Stomach smooth muscle (tissue), 2 donors: Measurements from ENCODE around the gene ARL15.

Experiments used
- H3K27ac ChIP-seq: one replicate; pipeline ENCODE4 v1.7.0; 2013; ENCODE audit warnings: mild to moderate bottlenecking, low read length, inconsistent platforms
- H3K27me3 ChIP-seq, 2 donors: one replicate each; pipeline ENCODE4 v1.7.0; 2013; ENCODE audit warnings: low read length in 2 of 2; ENCODE audit not compliant: insufficient read depth in 2 of 2, control insufficient read depth in 1 of 2
- H3K36me3 ChIP-seq, 2 donors: one replicate each; pipeline ENCODE4 v1.7.0; 2013; ENCODE audit warnings: low read length in 2 of 2; ENCODE audit not compliant: control insufficient read depth in 2 of 2, insufficient read depth in 2 of 2
- H3K4me1 ChIP-seq: one replicate; pipeline ENCODE4 v1.7.0; 2013; ENCODE audit warnings: low read length; ENCODE audit not compliant: control insufficient read depth, insufficient read depth
- H3K4me3 ChIP-seq, 2 donors: one replicate each; pipeline ENCODE4 v1.7.0; 2013; ENCODE audit warnings: low read length in 2 of 2
- H3K9ac ChIP-seq, 2 donors: one replicate each; pipeline ENCODE4 v1.7.0; 2013; ENCODE audit warnings: low read length in 2 of 2, mild to moderate bottlenecking in 1 of 2
- H3K9me3 ChIP-seq, 2 donors: one replicate each; pipeline ENCODE4 v1.7.0; 2013; ENCODE audit warnings: low read length in 2 of 2; ENCODE audit not compliant: control insufficient read depth in 2 of 2
- donor health status: healthy.
- donor health status: Pancreatic carcinoma.

The ARL15 gene

DNA sequence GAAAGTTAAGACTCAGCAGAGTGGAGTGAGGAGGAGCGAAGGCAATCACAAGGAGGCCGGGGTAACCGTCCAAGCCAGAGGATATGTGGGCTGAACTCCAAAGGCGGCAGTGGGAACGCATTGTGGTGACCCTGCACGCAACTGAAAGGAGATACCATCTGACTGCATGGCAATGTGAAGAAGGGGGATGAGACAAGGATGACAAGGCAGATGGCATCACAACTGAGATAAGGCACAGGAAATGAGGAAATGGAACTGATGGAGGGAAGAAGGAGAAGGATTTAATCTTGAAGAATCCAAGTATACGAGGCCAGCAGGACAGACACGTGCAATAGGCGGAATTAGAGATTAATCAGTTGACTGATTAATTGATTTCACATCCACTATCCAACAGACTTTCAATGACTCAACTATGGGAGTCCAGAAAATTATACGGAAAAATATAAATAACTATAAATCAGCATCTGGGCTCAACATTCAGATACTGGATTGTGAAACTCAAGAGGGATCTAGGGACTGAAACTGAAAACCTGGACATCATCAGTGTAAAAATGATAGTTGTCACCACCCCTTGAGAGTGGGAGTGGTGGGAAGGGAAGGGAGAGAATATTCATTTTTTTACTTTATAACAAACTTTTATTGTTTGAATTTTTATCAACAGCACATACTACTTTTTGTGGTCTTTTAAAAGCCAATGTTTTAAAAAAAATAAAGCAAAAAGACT lies 86.1 kb downstream of the ARL15 start:
- Histone ChIP-seq H3K27ac (no peak overlapping the region), H3K9ac (no peak overlapping the region), H3K27me3 (no peaks in the 10 kb centered on the region), H3K4me3 (no peak overlapping the region), H3K9me3 (no peaks in the 10 kb centered on the region), H3K4me1 (no peaks in the 10 kb centered on the region), H3K36me3 (no peaks in the 10 kb centered on the region)

DNA sequence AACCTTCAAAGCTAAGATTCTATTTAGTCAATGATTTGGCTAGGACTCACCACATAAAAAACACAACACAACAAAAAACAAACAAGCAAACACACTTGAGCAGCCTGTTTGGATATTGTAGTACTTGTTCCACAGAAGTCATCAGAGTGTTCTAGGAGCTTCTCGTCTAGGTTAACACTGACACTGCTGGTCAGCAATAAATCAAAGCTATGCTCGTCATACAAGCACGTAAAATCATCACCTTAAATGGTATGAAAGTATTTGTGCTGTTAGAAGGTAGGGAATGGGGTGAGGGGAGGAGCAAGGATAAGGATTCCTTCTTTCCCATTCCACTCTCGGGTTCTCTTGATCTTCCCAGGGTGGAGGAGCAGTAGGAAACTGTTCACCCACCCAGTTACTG lies 88.0 kb downstream of the ARL15 start:
- H3K4me1 ChIP-seq, result no peaks in the 10 kb centered on the region
- H3K9ac ChIP-seq, result no peak overlapping the region
- H3K27me3 ChIP-seq, result no peaks in the 10 kb centered on the region
- no peak overlapping the region for H3K27ac ChIP-seq
- no peaks in the 10 kb centered on the region for H3K9me3 ChIP-seq
- H3K36me3 ChIP-seq, result no peaks in the 10 kb centered on the region
- H3K4me3 ChIP-seq, result no peak overlapping the region

DNA sequence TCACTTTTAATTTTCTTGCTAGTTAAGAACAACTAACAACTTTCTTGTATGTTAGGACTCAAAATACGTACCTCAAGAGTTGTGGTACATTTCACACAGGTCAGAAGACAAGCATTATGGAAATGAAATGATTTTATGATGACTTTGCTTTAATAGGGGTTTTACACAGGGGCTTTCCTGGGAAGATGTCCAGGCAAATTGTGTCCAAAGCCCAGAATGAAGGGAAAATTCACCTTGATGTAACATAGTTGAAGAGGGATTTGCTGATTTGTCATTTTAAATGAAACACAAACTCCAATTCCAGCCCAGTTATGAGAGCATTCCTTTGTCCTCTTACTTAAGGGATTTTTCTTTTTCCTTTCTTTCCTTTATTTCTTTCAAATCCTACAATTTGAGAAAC lies 89.2 kb downstream of the ARL15 start:
- H3K4me3 ChIP-seq, result no peak overlapping the region
- H3K27ac ChIP-seq, result no peak overlapping the region
- no peaks in the 10 kb centered on the region for H3K9me3 ChIP-seq
- H3K27me3 ChIP-seq, result no peaks in the 10 kb centered on the region
- H3K4me1 ChIP-seq, result no peaks in the 10 kb centered on the region
- H3K9ac ChIP-seq, result no peak overlapping the region
- no peaks in the 10 kb centered on the region for H3K36me3 ChIP-seq

DNA sequence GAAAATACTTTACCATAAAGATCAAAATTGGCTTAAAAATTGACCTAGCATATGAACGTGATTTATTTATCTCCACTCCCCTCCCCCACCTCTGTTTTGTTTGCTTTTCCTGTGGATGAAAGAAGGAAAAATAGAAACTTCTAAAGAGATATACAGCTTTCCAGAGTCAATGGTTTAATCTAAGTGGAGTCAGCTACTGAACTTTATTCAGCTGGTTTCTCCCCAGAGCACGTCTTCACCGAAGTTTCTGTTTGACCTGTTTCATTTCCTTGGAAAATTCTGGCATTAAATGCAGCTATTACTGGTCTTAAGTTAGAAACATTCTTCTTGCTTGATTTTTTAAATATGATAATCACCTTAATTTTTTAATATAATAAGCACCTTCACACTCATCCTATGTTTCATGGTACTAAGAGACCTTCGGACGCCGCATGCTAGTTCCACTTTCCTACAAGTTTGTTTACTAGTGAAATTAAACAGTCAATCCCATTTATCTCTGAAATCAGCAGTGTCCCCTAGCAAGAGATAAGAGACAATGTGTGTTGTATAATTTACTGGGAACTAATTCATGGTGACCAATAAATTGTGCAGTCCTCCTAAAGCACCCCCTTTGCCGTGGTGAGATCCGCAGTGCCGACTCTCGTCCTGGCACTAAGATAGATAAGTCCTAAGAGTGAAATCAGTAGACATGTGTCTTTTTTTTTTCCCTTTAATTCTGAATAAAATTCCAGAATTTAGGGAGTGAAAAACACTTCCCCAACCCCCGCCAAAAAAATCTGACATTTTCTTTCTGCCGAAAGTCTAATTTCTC lies 89.9 kb downstream of the ARL15 start:
- Histone ChIP-seq H3K4me1 (no peaks in the 10 kb centered on the region), H3K36me3 (no peaks in the 10 kb centered on the region), H3K9ac (no peak overlapping the region), H3K9me3 (no peaks in the 10 kb centered on the region), H3K27me3 (no peaks in the 10 kb centered on the region), H3K27ac (no peak overlapping the region), H3K4me3 (no peak overlapping the region)

DNA sequence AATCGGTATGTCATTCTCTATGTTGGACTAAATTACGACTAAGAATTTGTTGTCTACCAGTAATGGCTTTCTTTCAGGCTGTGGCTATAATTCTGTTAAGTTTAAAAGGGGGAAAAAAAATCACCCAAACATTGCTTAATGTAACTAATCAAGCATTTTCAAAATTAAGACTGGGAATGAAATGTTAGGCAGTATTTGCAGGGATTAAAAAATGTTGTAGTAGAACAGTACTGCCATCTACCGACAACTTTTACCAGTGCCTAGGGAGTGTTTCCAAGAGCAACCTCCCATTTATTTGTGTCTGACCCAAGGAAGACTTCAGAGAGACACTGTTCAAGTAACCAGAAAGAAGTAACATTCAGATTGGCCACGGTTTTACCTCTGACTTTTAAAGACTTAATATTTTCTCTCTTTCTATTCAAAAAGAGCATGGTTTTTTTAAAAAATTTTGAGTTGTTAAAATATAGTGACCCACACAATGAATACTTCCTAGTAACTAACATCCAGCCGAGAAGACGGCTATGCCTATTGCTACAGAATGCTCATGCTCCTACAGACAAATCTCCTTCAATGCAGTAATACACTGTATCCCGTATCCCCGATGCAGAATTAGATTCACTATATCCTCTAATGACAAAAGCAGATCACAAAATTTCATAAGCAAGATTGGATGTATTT lies 92.4 kb downstream of the ARL15 start:
- H3K4me3 ChIP-seq, result no peak overlapping the region
- H3K27ac ChIP-seq, result no peak overlapping the region
- H3K4me1 ChIP-seq, result no peaks in the 10 kb centered on the region
- no peaks in the 10 kb centered on the region for H3K27me3 ChIP-seq
- H3K9me3 ChIP-seq, result no peaks in the 10 kb centered on the region
- no peaks in the 10 kb centered on the region for H3K36me3 ChIP-seq
- no peak overlapping the region for H3K9ac ChIP-seq

DNA sequence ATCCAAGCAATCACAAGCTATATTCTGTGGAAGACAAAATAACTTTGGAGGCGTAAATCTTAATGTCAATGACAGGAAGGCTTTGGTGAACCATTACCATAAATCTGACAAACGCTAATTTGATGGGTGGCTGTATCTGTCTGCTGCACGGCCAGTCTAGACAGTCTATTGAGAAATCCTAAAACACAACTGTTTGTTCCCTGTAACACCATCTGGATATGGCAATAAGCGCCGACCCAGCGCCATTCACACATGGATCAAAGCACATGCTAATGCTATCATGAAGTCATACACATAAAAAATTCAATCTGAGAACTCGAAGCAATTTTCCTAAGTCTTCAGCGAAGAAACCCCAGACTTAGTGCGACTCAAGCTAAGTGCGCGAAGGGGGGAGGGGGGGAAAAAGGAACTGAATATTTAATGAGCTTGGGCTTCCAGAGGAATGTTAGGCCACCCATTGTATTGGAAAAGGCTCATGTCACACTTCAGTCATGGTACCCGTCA lies 95.1 kb downstream of the ARL15 start:
- no peaks in the 10 kb centered on the region for H3K4me1 ChIP-seq
- no peak overlapping the region for H3K9ac ChIP-seq
- no peaks in the 10 kb centered on the region for H3K36me3 ChIP-seq
- no peak overlapping the region for H3K27ac ChIP-seq
- no peak overlapping the region for H3K4me3 ChIP-seq
- no peaks in the 10 kb centered on the region for H3K9me3 ChIP-seq
- H3K27me3 ChIP-seq, result no peaks in the 10 kb centered on the region

DNA sequence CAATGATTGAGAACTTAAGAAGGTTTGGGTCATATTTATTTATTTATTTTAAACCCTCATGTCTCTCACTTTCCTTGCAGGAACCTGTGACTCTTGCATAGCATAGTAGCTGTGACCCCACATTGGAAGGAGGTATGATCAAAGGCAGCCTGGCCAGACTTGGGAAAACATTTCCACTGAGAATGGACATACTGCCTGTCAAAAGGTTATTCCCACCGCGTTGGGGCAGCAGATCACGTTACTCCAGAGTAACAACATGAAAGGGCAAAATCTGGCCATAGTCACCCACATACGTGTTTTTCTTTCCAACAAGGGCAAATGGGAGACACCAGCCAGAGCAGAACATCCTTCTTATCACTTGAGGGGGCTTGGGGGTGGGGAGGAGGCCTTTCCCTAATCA lies 95.7 kb downstream of the ARL15 start:
- Histone ChIP-seq H3K4me3 (no peak overlapping the region), H3K4me1 (no peaks in the 10 kb centered on the region), H3K36me3 (no peaks in the 10 kb centered on the region), H3K9me3 (no peaks in the 10 kb centered on the region), H3K9ac (no peak overlapping the region), H3K27ac (no peak overlapping the region), H3K27me3 (no peaks in the 10 kb centered on the region)

DNA sequence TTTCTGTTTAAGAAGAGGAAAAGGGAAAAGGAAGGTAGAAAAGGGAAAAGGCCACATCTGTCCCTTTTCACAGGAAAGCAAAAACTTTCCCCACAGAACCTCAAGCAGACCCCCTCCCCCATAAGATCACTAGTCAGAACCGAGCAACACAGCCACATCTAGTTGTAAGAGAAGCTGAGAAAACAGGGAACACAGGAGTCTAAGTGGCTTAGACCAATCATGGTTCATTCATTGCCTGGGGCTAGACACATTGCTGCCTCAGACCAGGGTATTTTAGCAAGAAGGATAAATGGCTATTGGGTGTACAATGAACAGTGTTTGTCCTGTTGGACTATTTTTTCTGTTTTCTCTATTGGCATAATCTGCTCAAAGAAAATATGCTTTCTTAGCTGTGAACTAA lies 98.0 kb downstream of the ARL15 start:
- Histone ChIP-seq H3K36me3 (no peaks in the 10 kb centered on the region), H3K27ac (no peak overlapping the region), H3K4me1 (no peaks in the 10 kb centered on the region), H3K9me3 (no peaks in the 10 kb centered on the region), H3K4me3 (no peak overlapping the region), H3K27me3 (no peaks in the 10 kb centered on the region), H3K9ac (no peak overlapping the region)

DNA sequence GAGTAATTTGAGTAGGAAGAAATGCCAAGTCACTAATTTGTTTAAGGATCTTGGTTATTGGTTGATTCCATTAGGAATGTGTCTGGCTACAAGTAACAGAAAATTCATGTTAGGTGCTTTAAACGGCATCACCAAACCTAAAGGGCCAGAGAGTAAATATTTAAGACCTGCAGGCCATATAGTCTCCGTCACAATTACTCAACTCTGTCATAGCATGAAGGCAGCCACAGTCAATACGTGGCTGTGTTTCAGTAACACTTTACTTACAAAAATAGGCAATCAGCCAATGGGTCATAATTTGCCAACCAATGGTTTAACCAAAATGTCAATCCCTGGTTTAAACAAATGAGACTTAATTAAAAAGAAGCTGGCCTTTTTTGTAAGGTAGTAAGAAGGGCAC lies 98.5 kb downstream of the ARL15 start:
- H3K9ac ChIP-seq, result no peak overlapping the region
- no peak overlapping the region for H3K27ac ChIP-seq
- H3K9me3 ChIP-seq, result no peaks in the 10 kb centered on the region
- no peaks in the 10 kb centered on the region for H3K4me1 ChIP-seq
- H3K4me3 ChIP-seq, result no peak overlapping the region
- H3K27me3 ChIP-seq, result no peaks in the 10 kb centered on the region
- no peaks in the 10 kb centered on the region for H3K36me3 ChIP-seq

DNA sequence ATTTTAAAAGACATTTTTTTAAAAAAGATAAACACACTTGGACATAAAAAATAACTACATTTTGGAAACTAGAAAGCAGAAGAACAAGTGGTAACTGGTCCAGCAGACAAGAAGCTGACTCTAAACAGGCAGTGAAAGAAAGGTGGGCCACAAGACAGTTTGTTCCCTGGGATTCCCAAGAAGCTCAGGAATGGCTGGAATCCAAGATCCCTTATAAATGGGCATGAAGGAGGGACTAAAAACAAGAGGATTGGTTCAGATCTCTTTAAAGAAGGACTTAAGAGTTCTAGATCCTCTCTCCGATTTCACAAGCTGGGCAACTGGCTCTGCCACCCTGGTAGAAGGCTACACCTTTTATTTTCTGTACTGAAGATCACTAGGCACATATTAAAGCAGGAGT lies 102.8 kb downstream of the ARL15 start:
- Histone ChIP-seq H3K4me3 (no peak overlapping the region), H3K27me3 (no peaks in the 10 kb centered on the region), H3K9me3 (no peaks in the 10 kb centered on the region), H3K36me3 (no peaks in the 10 kb centered on the region), H3K4me1 (no peaks in the 10 kb centered on the region), H3K9ac (no peak overlapping the region), H3K27ac (no peak overlapping the region)
